ENCODE data around the gene R3HDM2.

The R3HDM2 gene

DNA sequence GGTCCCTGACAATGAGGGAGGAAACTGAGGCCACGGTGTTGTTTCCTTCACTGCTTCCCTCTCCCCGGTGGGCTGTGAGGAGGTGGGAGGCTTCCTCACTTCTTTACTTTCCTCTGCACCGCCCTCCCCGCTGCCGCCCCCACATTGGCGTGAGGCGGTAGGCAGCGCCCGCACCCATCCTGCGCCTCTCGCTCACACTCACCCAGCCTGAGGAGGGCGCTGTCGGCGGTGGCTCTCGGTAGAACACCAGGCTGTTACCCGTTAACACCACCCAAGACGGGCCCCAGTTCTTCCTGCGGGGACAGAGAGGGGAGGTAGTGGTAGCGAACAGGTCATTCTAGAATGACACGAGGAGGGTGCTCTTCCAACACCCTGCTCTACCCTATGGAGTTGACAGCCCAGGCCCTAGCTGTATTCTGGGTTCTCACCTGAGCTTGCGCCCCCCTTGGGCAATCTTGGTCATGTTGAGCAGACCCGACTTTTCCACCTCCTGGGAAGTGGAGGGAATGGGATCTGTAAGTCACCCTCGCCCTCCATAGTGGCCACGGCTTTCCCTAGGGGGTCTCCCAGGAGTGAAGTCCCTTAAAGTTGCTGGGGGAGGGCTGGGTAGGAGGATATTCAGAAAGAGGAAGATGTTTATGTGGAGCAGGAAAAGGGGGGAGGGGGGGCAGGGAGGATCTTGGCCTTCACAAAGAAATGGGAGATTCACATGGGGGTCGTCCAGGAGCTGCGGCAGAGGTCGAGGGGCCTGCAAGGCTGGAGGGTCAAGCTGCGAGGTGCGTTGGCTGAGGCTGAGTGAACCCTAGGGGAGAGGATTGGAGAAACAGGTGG lies 45.5 kb upstream of the R3HDM2 start:
- DNase-seq (ENCODE audit: low read depth), result no peak
- peak overlapping the region; percentile 72 for H3K4me3 ChIP-seq (ENCODE audit: low read depth, low read length)
- TF ChIP-seq, protein P1, sequence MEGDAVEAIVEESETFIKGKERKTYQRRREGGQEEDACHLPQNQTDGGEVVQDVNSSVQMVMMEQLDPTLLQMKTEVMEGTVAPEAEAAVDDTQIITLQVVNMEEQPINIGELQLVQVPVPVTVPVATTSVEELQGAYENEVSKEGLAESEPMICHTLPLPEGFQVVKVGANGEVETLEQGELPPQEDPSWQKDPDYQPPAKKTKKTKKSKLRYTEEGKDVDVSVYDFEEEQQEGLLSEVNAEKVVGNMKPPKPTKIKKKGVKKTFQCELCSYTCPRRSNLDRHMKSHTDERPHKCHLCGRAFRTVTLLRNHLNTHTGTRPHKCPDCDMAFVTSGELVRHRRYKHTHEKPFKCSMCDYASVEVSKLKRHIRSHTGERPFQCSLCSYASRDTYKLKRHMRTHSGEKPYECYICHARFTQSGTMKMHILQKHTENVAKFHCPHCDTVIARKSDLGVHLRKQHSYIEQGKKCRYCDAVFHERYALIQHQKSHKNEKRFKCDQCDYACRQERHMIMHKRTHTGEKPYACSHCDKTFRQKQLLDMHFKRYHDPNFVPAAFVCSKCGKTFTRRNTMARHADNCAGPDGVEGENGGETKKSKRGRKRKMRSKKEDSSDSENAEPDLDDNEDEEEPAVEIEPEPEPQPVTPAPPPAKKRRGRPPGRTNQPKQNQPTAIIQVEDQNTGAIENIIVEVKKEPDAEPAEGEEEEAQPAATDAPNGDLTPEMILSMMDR (IDR thresholded peaks at IDR 0.05; ENCODE audit: low read depth, low read length, missing control alignments), result peak; percentile 73

DNA sequence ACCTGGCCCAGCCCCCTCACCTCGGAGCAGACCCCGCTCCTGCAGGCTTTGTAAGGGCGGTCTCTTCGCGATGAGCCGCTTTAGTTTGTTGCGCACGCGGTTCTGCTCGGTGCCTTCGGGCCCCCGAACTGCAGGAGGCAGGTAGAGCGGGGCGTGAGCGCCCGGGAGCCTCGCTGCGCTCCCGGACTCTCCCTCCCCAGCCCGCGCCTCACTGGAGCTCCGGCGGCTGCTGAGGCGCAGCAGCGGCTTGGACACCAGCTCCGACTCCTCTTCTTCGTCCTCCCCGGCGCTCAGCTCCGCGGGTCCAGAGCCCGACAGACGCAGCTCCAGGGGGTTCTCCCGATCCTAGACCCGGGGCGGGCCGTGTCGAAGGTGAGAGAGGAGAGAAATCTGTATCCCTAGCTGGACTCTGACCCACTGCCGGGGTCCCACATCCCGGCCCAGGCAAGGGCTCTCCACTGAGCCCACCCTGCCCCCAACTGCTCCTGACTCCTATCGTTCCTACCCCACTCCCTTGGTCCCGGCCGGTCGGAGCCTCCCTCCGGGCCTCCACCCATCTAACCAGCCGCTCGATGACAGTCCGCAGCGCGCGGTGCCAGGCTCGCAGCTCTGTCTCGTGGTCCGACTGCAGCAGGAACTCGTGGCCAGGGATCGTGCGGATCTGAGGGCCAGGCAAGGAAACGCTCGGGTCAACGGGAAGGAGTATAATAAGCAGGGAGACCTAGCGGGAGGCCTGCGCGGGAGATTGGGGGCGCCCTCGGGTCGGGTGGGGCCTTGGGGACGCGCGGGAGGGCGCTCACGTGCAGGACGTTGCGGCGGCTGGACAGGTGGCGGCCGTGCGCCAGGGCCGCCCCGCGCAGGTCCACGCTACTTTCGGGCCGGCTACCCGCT lies 44.7 kb upstream of the R3HDM2 start:
- TF ChIP-seq, protein P1 (IDR thresholded peaks at IDR 0.05; ENCODE audit: low read depth, low read length, missing control alignments), result no peak
- DNase-seq (ENCODE audit: low read depth), result no peak
- peak overlapping the region; percentile 72 for H3K4me3 ChIP-seq (ENCODE audit: low read depth, low read length)

DNA sequence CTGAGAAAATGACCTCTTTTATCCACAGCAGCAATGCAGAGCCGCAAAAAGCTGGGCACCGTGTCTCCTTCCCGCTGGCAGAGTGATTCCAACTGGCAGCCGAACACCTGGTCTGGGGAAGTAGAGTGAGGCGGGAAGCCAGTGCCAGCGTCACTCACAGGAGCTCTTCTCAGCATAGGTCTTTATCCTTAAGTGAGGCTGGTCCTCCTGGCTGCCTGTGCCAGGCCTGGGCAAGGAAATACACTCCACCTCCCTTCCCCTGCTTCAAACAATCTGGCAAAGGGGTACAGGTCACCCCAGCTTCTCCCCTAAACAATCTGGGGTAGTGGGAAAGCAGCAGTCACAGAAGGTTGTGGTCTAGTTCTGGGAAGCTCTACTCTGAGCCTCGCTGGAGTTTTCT lies 44.0 kb upstream of the R3HDM2 start:
- TF ChIP-seq, protein P1 (IDR thresholded peaks at IDR 0.05; ENCODE audit: low read depth, low read length, missing control alignments), result no peak
- H3K4me3 ChIP-seq (ENCODE audit: low read depth, low read length), result no peak overlapping the region
- DNase-seq (ENCODE audit: low read depth), result no peak

DNA sequence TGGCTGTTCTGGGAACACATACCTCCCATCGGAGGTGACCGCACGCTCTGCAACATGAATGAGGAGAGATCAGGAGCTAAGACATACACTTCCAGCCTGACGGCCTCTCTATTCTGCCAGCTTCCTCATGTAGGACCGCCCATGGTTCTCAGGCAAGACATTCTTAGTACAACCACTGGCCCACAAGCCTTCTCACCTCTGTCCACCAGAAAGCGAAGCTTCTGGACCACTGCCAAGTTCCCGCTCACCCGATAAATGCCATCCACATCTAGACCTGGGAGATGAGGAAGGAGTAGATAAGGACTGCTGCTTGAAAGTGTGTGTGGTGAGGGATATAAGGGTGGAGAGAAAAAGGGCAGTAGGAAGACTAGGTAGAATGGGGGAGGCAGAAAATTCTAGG lies 43.6 kb upstream of the R3HDM2 start:
- no peak overlapping the region for H3K4me3 ChIP-seq (ENCODE audit: low read depth, low read length)
- no peak for DNase-seq (ENCODE audit: low read depth)
- TF ChIP-seq, protein P1 (IDR thresholded peaks at IDR 0.05; ENCODE audit: low read depth, low read length, missing control alignments), result no peak

DNA sequence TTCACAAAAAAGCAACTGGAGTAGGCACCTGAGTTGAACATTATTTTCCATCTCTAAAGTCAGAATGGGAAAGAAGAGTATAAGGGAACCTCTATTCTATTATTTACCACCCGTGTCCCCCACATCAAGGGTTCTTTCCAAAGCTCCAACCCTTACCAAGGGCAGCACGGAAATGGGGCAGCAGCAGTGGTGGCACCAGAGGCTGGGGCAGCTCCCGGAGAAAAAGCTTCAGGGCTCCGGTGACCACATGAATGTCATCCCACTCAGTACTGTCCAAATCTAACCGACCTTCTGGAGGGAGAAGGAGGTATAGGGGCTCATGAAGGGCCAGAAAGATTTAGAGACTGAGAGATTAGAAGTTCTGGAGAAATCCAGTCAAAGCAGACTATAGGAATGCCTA lies 43.0 kb upstream of the R3HDM2 start:
- TF ChIP-seq, protein P1 (IDR thresholded peaks at IDR 0.05; ENCODE audit: low read depth, low read length, missing control alignments), result no peak
- DNase-seq (ENCODE audit: low read depth), result no peak
- H3K4me3 ChIP-seq (ENCODE audit: low read depth, low read length), result no peak overlapping the region

DNA sequence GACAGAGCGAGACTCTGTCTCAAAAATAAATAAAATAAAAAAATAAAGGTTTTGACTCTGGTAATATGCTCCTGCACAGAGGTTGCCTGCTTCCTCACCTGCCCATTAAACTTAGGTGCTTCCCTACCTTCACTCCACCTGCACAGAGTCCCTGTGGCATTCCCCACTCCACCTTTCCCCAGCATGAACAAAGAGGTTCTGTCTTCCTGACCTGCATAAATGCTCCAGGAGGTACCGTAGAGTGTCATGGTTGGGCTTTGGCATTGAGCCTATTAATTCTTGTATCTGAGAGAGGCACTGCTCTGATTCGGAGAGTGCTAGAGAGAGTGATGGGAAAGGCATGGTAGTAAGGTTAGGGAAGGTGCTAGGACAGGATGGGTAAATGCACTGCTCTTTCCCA lies 42.5 kb upstream of the R3HDM2 start:
- TF ChIP-seq, protein P1 (IDR thresholded peaks at IDR 0.05; ENCODE audit: low read depth, low read length, missing control alignments), result no peak
- DNase-seq (ENCODE audit: low read depth), result no peak
- H3K4me3 ChIP-seq (ENCODE audit: low read depth, low read length), result no peak overlapping the region
